Measurements from ENCODE around the gene TWNK. TPM values are rescaled to one million over a fixed set of nuclear protein-coding genes. Genes with fewer than 3 reads are reported as not detected.

The TWNK gene
- total and polyA plus RNA-seq, 9 of the 15 experiments (the other 6 are each of a cell fraction or from before 2014, with no cell fraction given): 11.6 to 34.7 (median 17.4) TPM

GRCh38 chr10:101036726-101037125, 49.4 kb downstream of the TWNK start (continued):
- TF ChIP-seq, protein P1, sequence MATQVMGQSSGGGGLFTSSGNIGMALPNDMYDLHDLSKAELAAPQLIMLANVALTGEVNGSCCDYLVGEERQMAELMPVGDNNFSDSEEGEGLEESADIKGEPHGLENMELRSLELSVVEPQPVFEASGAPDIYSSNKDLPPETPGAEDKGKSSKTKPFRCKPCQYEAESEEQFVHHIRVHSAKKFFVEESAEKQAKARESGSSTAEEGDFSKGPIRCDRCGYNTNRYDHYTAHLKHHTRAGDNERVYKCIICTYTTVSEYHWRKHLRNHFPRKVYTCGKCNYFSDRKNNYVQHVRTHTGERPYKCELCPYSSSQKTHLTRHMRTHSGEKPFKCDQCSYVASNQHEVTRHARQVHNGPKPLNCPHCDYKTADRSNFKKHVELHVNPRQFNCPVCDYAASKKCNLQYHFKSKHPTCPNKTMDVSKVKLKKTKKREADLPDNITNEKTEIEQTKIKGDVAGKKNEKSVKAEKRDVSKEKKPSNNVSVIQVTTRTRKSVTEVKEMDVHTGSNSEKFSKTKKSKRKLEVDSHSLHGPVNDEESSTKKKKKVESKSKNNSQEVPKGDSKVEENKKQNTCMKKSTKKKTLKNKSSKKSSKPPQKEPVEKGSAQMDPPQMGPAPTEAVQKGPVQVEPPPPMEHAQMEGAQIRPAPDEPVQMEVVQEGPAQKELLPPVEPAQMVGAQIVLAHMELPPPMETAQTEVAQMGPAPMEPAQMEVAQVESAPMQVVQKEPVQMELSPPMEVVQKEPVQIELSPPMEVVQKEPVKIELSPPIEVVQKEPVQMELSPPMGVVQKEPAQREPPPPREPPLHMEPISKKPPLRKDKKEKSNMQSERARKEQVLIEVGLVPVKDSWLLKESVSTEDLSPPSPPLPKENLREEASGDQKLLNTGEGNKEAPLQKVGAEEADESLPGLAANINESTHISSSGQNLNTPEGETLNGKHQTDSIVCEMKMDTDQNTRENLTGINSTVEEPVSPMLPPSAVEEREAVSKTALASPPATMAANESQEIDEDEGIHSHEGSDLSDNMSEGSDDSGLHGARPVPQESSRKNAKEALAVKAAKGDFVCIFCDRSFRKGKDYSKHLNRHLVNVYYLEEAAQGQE (IDR thresholded peaks at IDR 0.05; ENCODE audit: borderline replicate concordance): no peak
- TF ChIP-seq, protein P1 (CRISPR knock-in tag; IDR thresholded peaks at IDR 0.05; ENCODE audit: low read depth): no peak
- TF ChIP-seq ZNF717 (CRISPR knock-in tag; IDR thresholded peaks at IDR 0.05) (no peak), ZNF561 (CRISPR knock-in tag; conservative IDR thresholded peaks at IDR 0.05) (no peak), CHD7 (IDR thresholded peaks at IDR 0.05; ENCODE audit: low read depth, low read length) (no peak)

All from K562 (cell line).